HepG2 (cell line): Measurements from ENCODE around the gene LYRM1.

Source experiments
- AHR ChIP-seq: IDR thresholded peaks from 2 replicates; pipeline ENCODE4 v1.6.1; 2018; ENCODE audit warnings: missing genetic modification reagents, missing compliant biosample characterization
- CTCF ChIP-seq: sonication (generic); formaldehyde crosslinking; IDR thresholded peaks from 2 replicates; pipeline ENCODE4 v1.5.0; 2020; ENCODE audit warnings: mild to moderate bottlenecking, missing genetic modification reagents, moderate library complexity
- EZH2 ChIP-seq: conservative IDR thresholded peaks from 2 replicates; pipeline ENCODE4 v1.6.1; 2012; ENCODE audit warnings: mild to moderate bottlenecking, low read depth, low read length, moderate library complexity
- HDAC1 ChIP-seq: sonication (generic); formaldehyde crosslinking; IDR thresholded peaks from 2 replicates; pipeline ENCODE4 v1.5.1; 2020; ENCODE audit warnings: mild to moderate bottlenecking, missing genetic modification reagents
- JUND ChIP-seq: sonication (generic); formaldehyde crosslinking; IDR thresholded peaks from 2 replicates; pipeline ENCODE4 v1.8.0; 2022; ENCODE audit warnings: mild to moderate bottlenecking, missing genetic modification reagents
- MAFG ChIP-seq: sonication (generic); formaldehyde crosslinking; IDR thresholded peaks from 2 replicates; pipeline ENCODE4 v1.5.1; 2020; ENCODE audit warnings: mild to moderate bottlenecking, missing genetic modification reagents
- MXI1 ChIP-seq: IDR thresholded peaks from 3 replicates; pipeline ENCODE4 v1.6.1; 2012; ENCODE audit warnings: low read depth, low read length, inconsistent platforms, borderline replicate concordance
- NFKBIZ ChIP-seq: IDR thresholded peaks from 2 replicates; pipeline ENCODE4 v1.6.1; 2018; ENCODE audit warnings: missing genetic modification reagents, missing compliant biosample characterization
- RFX5 ChIP-seq: IDR thresholded peaks from 2 replicates; pipeline ENCODE4 v1.6.1; 2011; ENCODE audit warnings: low read depth, low read length, improper control_type of control experiment
- TRIM24 ChIP-seq: sonication (generic); formaldehyde crosslinking; IDR thresholded peaks from 2 replicates; pipeline ENCODE4 v1.8.0; 2022; ENCODE audit warnings: mild to moderate bottlenecking, missing genetic modification reagents
- ZBTB1 ChIP-seq: sonication (generic); formaldehyde crosslinking; IDR thresholded peaks from 2 replicates; pipeline ENCODE4 v1.4.0; 2020; ENCODE audit warnings: missing genetic modification reagents, borderline replicate concordance
- ZFP37 ChIP-seq: sonication (generic); formaldehyde crosslinking; IDR thresholded peaks from 2 replicates; pipeline ENCODE4 v1.4.0; 2020; ENCODE audit warnings: missing genetic modification reagents, borderline replicate concordance
- ZNF563 ChIP-seq: sonication (generic); formaldehyde crosslinking; IDR thresholded peaks from 2 replicates; pipeline ENCODE4 v1.8.0; 2022; ENCODE audit warnings: mild to moderate bottlenecking, moderate library complexity, missing genetic modification reagents
- ZSCAN29 ChIP-seq: sonication (generic); formaldehyde crosslinking; conservative IDR thresholded peaks from 2 replicates; pipeline ENCODE4 v1.4.0; 2020; ENCODE audit warnings: mild to moderate bottlenecking, missing genetic modification reagents

GRCh38 chr16:20905576-20905975 lies 5.0 kb downstream of the LYRM1 start:
- TF ChIP-seq ZBTB1, result no peak
- no peak for TF ChIP-seq ZFP37 (CRISPR knock-in tag)
- TF ChIP-seq EZH2, result no peak
- no peak for TF ChIP-seq NFKBIZ (CRISPR knock-in tag)
- no peak for TF ChIP-seq ZNF563 (CRISPR knock-in tag)
- no peak for TF ChIP-seq RFX5
- no peak for TF ChIP-seq MXI1
- TF ChIP-seq MAFG (CRISPR knock-in tag), result no peak
- TF ChIP-seq TRIM24 (CRISPR knock-in tag), result no peak
- no peak for TF ChIP-seq HDAC1 (CRISPR knock-in tag)
- no peak for TF ChIP-seq ZSCAN29 (CRISPR knock-in tag)
- no peak for TF ChIP-seq JUND (CRISPR knock-in tag)
- TF ChIP-seq CTCF (CRISPR knock-in tag), result no peak
- no peak for TF ChIP-seq AHR (CRISPR knock-in tag)
